GM06990 (cell line): Measurements from ENCODE around the gene TMEM207.

Experiments used
- DNase-seq: peaks from one replicate; pipeline ENCODE4 v3.0.0-alpha.2; 2011; ENCODE audit not compliant: insufficient read length; ENCODE audit errors: extremely low read depth
- H3K27me3 ChIP-seq: replicated peaks from 2 replicates; pipeline ENCODE4 v1.6.0; 2011; ENCODE audit warnings: low read length; ENCODE audit not compliant: control insufficient read depth, insufficient read depth
- H3K36me3 ChIP-seq: 2 replicates; pipeline ENCODE4 v1.5.1; 2011; ENCODE audit warnings: low read length; ENCODE audit not compliant: control insufficient read depth, insufficient read depth
- H3K4me3 ChIP-seq: replicated peaks from 2 replicates; pipeline ENCODE4 v1.5.1; 2011; ENCODE audit warnings: low read depth, mild to moderate bottlenecking, control low read depth, low read length
- CTCF ChIP-seq: IDR thresholded peaks from 2 replicates; pipeline ENCODE4 v1.5.1; 2011; ENCODE audit warnings: low read length, control low read depth, mild to moderate bottlenecking, inconsistent platforms; ENCODE audit not compliant: insufficient read depth, poor library complexity, severe bottlenecking

The TMEM207 gene

GRCh38 chr3:190444006-190444405 lies 5.7 kb downstream of the TMEM207 start:
- DNase-seq, result no peak
- no peak overlapping the region for H3K4me3 ChIP-seq
- no peaks in the 10 kb centered on the region for H3K36me3 ChIP-seq
- H3K27me3 ChIP-seq, result no peaks in the 10 kb centered on the region
- no peak for TF ChIP-seq CTCF

GRCh38 chr3:190443257-190443656 lies 6.4 kb downstream of the TMEM207 start:
- peak; percentile 18 for TF ChIP-seq CTCF
- Histone ChIP-seq H3K4me3 (no peak overlapping the region), H3K36me3 (no peaks in the 10 kb centered on the region), H3K27me3 (no peaks in the 10 kb centered on the region)
- no peak for DNase-seq

GRCh38 chr3:190442240-190442639 lies 7.5 kb downstream of the TMEM207 start:
- no peak overlapping the region for H3K4me3 ChIP-seq
- H3K27me3 ChIP-seq, result no peaks in the 10 kb centered on the region
- DNase-seq, result no peak
- no peak for TF ChIP-seq CTCF
- H3K36me3 ChIP-seq, result no peaks in the 10 kb centered on the region

- H3K4me3 ChIP-seq, result no peak overlapping the region
- H3K36me3 ChIP-seq, result no peaks in the 10 kb centered on the region
- TF ChIP-seq CTCF, result no peak
- no peak for DNase-seq
- H3K27me3 ChIP-seq, result no peaks in the 10 kb centered on the region; the same call in 1 of the 2 replicates
Measured at GRCh38 chr3:190436331-190436730, 13.4 kb downstream of the TMEM207 start.

- no peaks in the 10 kb centered on the region; the same call in 1 of the 2 replicates for H3K27me3 ChIP-seq
- H3K4me3 ChIP-seq, result no peak overlapping the region
- no peak for DNase-seq
- no peak for TF ChIP-seq CTCF
- no peaks in the 10 kb centered on the region for H3K36me3 ChIP-seq
Measured at GRCh38 chr3:190435618-190436017, 14.1 kb downstream of the TMEM207 start.

GRCh38 chr3:190433626-190434025 lies 16.1 kb downstream of the TMEM207 start:
- DNase-seq, result no peak
- no peak for TF ChIP-seq CTCF
- Histone ChIP-seq H3K4me3 (no peak overlapping the region), H3K36me3 (no peaks in the 10 kb centered on the region), H3K27me3 (no peaks in the 10 kb centered on the region; the same call in 1 of the 2 replicates)
